H1 (cell line): Measurements from ENCODE around the gene CCDC178. TPM values are rescaled to one million over a fixed set of nuclear protein-coding genes. Genes with fewer than 3 reads are reported as not detected.

ENCODE experiments used
- CTCF ChIA-PET: fragments of 300-600 bp; sonication (Branson Sonifier 250); formaldehyde crosslinking; loops from one replicate; lab custom pipeline; 2021; ENCODE audit not compliant: partially characterized antibody; lab: Charles Lee
- POLR2A ChIA-PET: fragments of 300-600 bp; sonication (Branson Sonifier 250); formaldehyde crosslinking; loops from one replicate; lab custom pipeline; 2021; ENCODE audit warnings: inconsistent platforms; ENCODE audit not compliant: partially characterized antibody; lab: Charles Lee
- DNase-seq, 2 experiments: peaks; one replicate each; pipeline versions ENCODE4 v3.0.0 to v3.0.0-alpha.2; 2010 to 2022; ENCODE audit warnings: low spot score in 2 of 2, low read depth in 1 of 2, mixed read lengths in 1 of 2
- FAIRE-seq: peaks from 2 replicates; lab custom pipeline; 2011; peaks lifted over from hg19 to GRCh38; lab: Jason Lieb, UNC
- H2AFZ ChIP-seq: 2 replicates; pipeline ENCODE4 v1.8.1; 2012; ENCODE audit warnings: low read length, inconsistent platforms
- H2AK5ac ChIP-seq: 2 replicates; pipeline ENCODE4 v1.6.1; 2013; ENCODE audit warnings: low read depth, low read length
- H2BK120ac ChIP-seq: replicated peaks from 2 replicates; pipeline ENCODE3; 2013; ENCODE audit warnings: low read depth, low read length, inconsistent platforms
- H2BK12ac ChIP-seq: 2 replicates; pipeline ENCODE4 v1.6.1; 2013; ENCODE audit warnings: low read depth, low read length
- H2BK15ac ChIP-seq: 2 replicates; pipeline ENCODE4 v1.6.1; 2013; ENCODE audit warnings: low read length
- H2BK20ac ChIP-seq: 2 replicates; pipeline ENCODE4 v1.6.1; 2013; ENCODE audit warnings: low read length
- H2BK5ac ChIP-seq: 2 replicates; pipeline ENCODE4 v1.6.1; 2013; ENCODE audit warnings: low read depth, low read length
- H3K14ac ChIP-seq: 2 replicates; pipeline ENCODE4 v1.6.1; 2013; ENCODE audit warnings: inconsistent platforms; ENCODE audit not compliant: insufficient read length
- H3K18ac ChIP-seq: 2 replicates; pipeline ENCODE4 v1.6.1; 2013; ENCODE audit warnings: low read length; ENCODE audit errors: extremely low read depth
- H3K23ac ChIP-seq: 2 replicates; pipeline ENCODE4 v1.6.1; 2013; ENCODE audit warnings: inconsistent platforms; ENCODE audit not compliant: insufficient read length
- H3K23me2 ChIP-seq: 2 replicates; pipeline ENCODE4 v1.6.1; 2013; ENCODE audit warnings: low read depth, low read length
- H3K27ac ChIP-seq: 2 replicates; pipeline ENCODE4 v1.6.1; 2011; ENCODE audit warnings: low read depth, low read length, inconsistent platforms
- H3K27me3 ChIP-seq, 4 experiments: replicated peaks in 1 of 4; 1 replicate in 1 of 4; 2 replicates in 3 of 4; pipeline versions ENCODE4 v1.6.1 to v1.8.1; 2011 to 2013; ENCODE audit warnings: low read length in 3 of 4, mild to moderate bottlenecking in 3 of 4, inconsistent platforms in 2 of 4, mixed read lengths in 2 of 4, moderate library complexity in 1 of 4; ENCODE audit not compliant: control insufficient read depth in 3 of 4, insufficient read depth in 3 of 4; ENCODE audit errors: extremely low read depth in 1 of 4
- H3K36me3 ChIP-seq, 4 experiments: 2 replicates each; pipeline versions ENCODE4 v1.6.1 to v1.8.1; 2011 to 2013; ENCODE audit warnings: mild to moderate bottlenecking in 4 of 4, low read length in 3 of 4, moderate library complexity in 2 of 4, control low read depth in 1 of 4, inconsistent platforms in 1 of 4; ENCODE audit not compliant: insufficient read depth in 4 of 4, control insufficient read depth in 2 of 4
- H3K4ac ChIP-seq: replicated peaks from 2 replicates; pipeline ENCODE3; 2013; ENCODE audit warnings: low read length, low read depth, mixed read lengths, inconsistent platforms; ENCODE audit not compliant: insufficient read length
- H3K4me1 ChIP-seq, 4 experiments: replicated peaks in 1 of 4; 1 replicate in 1 of 4; 2 replicates in 3 of 4; pipeline versions ENCODE4 v1.6.1 to v1.8.1; 2011 to 2013; ENCODE audit warnings: low read length in 3 of 4, inconsistent platforms in 2 of 4, mixed read lengths in 1 of 4; ENCODE audit not compliant: insufficient read depth in 4 of 4, control insufficient read depth in 3 of 4
- H3K4me2 ChIP-seq, 2 experiments: 2 replicates each; pipeline versions ENCODE4 v1.6.1 to v1.8.1; 2011 to 2013; ENCODE audit warnings: low read depth in 2 of 2, low read length in 2 of 2, control low read depth in 1 of 2, inconsistent platforms in 1 of 2, mild to moderate bottlenecking in 1 of 2; ENCODE audit not compliant: insufficient read depth in 1 of 2
- H3K4me3 ChIP-seq, 4 experiments: fragments of 200-600, 300-600 bp in 1 of 4; sonication (generic), shearing (Covaris generic), sonication (Bioruptor Twin) in 1 of 4; 2 replicates each; pipeline versions ENCODE4 v1.5.1 to v1.8.1; 2011 to 2016; ENCODE audit warnings: low read length in 4 of 4, low read depth in 3 of 4, control low read depth in 2 of 4, inconsistent platforms in 2 of 4, mild to moderate bottlenecking in 2 of 4, mixed read lengths in 1 of 4, moderate library complexity in 1 of 4; ENCODE audit not compliant: insufficient read depth in 2 of 4; ENCODE audit errors: extremely low read depth in 1 of 4
- H3K56ac ChIP-seq: replicated peaks from 2 replicates; pipeline ENCODE3; 2013; ENCODE audit warnings: low read depth, mild to moderate bottlenecking, mixed read lengths, low read length, inconsistent platforms; ENCODE audit not compliant: insufficient read length
- H3K79me1 ChIP-seq: 2 replicates; pipeline ENCODE4 v1.6.1; 2013; ENCODE audit warnings: low read depth, low read length, control low read depth
- H3K79me2 ChIP-seq, 2 experiments: 2 replicates each; pipeline versions ENCODE4 v1.6.1 to v1.8.1; 2012 to 2013; ENCODE audit warnings: low read length in 2 of 2, mild to moderate bottlenecking in 2 of 2, inconsistent platforms in 1 of 2; ENCODE audit not compliant: insufficient read depth in 2 of 2, control insufficient read depth in 1 of 2
- H3K9ac ChIP-seq, 4 experiments: replicated peaks in 1 of 4; 1 replicate in 1 of 4; 2 replicates in 3 of 4; pipeline versions ENCODE4 v1.6.1 to v1.8.1; 2011 to 2013; ENCODE audit warnings: low read depth in 3 of 4, low read length in 3 of 4, control low read depth in 2 of 4, mild to moderate bottlenecking in 2 of 4, moderate library complexity in 2 of 4, inconsistent platforms in 1 of 4; ENCODE audit errors: extremely low read depth in 1 of 4
- H3K9me3 ChIP-seq, 2 experiments: 2 replicates each; pipeline versions ENCODE4 v1.6.1 to v1.8.1; 2012 to 2013; ENCODE audit warnings: mild to moderate bottlenecking in 2 of 2, moderate library complexity in 2 of 2, control low read depth in 1 of 2, inconsistent platforms in 1 of 2, low read depth in 1 of 2, low read length in 1 of 2, mixed read lengths in 1 of 2; ENCODE audit not compliant: insufficient read depth in 2 of 2
- H4K20me1 ChIP-seq, 2 experiments: replicated peaks in 1 of 2; 2 replicates each; pipeline versions ENCODE3 to v1.8.1; 2011 to 2013; ENCODE audit warnings: inconsistent platforms in 2 of 2, low read length in 2 of 2, mild to moderate bottlenecking in 1 of 2; ENCODE audit not compliant: insufficient read depth in 2 of 2, control insufficient read depth in 1 of 2
- H4K5ac ChIP-seq: 2 replicates; pipeline ENCODE4 v1.6.1; 2013; ENCODE audit warnings: low read length, low read depth, mixed read lengths, inconsistent platforms; ENCODE audit not compliant: insufficient read length
- H4K8ac ChIP-seq: 2 replicates; pipeline ENCODE4 v1.8.0; 2013; ENCODE audit warnings: mild to moderate bottlenecking, moderate library complexity, low read length, inconsistent platforms; ENCODE audit not compliant: insufficient read depth; ENCODE audit errors: extremely low read depth
- H4K91ac ChIP-seq: replicated peaks from 2 replicates; pipeline ENCODE3; 2013; ENCODE audit warnings: low read length, mixed read lengths, inconsistent platforms; ENCODE audit not compliant: insufficient read length
- ATF2 ChIP-seq: IDR thresholded peaks from 2 replicates; pipeline ENCODE4 v1.6.1; 2012; ENCODE audit warnings: low read length, inconsistent platforms
- CHD1 ChIP-seq: IDR thresholded peaks from 2 replicates; pipeline ENCODE4 v1.6.1; 2012; ENCODE audit warnings: low read depth, low read length, improper control_type of control experiment
- GABPA ChIP-seq: IDR thresholded peaks from 2 replicates; pipeline ENCODE4 v1.6.1; 2011; ENCODE audit warnings: mild to moderate bottlenecking, low read length, moderate library complexity, borderline replicate concordance; ENCODE audit not compliant: insufficient read depth
- JUN ChIP-seq: IDR thresholded peaks from 2 replicates; pipeline ENCODE4 v1.6.1; 2011; ENCODE audit warnings: low read depth, mild to moderate bottlenecking, improper control_type of control experiment, low read length
- JUND ChIP-seq: IDR thresholded peaks from 2 replicates; pipeline ENCODE4 v1.6.1; 2011; ENCODE audit warnings: mild to moderate bottlenecking, improper control_type of control experiment, low read length
- PHF8 ChIP-seq: fragments of 200-600 bp; sonication (generic); conservative IDR thresholded peaks from 2 replicates; pipeline ENCODE4 v1.7.1; 2012; ENCODE audit warnings: low read depth, mild to moderate bottlenecking, inconsistent platforms, low read length, moderate library complexity
- POU5F1 ChIP-seq: IDR thresholded peaks from 2 replicates; pipeline ENCODE4 v1.6.1; 2011; ENCODE audit warnings: low read depth, mild to moderate bottlenecking, low read length, moderate library complexity
- SP1 ChIP-seq: IDR thresholded peaks from 2 replicates; pipeline ENCODE4 v1.6.1; 2011; ENCODE audit warnings: low read depth, low read length
- SP4 ChIP-seq: IDR thresholded peaks from 2 replicates; pipeline ENCODE4 v1.6.1; 2012; ENCODE audit warnings: low read length, inconsistent platforms
- SUZ12 ChIP-seq: fragments of 200-600 bp; sonication (generic); IDR thresholded peaks from 2 replicates; pipeline ENCODE4 v1.6.1; 2012; ENCODE audit warnings: mild to moderate bottlenecking, inconsistent platforms, low read length, moderate library complexity, mixed read lengths
- WGBS, 2 experiments: shearing (Covaris generic) in 1 of 2; methylation state at CpG; one replicate each; pipeline versions ENCODE4 v1.1.6 to v1.1.7; 2013 to 2015; ENCODE audit warnings: low lambda C conversion rate in 2 of 2, mixed read lengths in 2 of 2, inconsistent platforms in 1 of 2, low coverage in 1 of 2, missing lambda C conversion rate in 1 of 2; ENCODE audit not compliant: insufficient replicate concordance in 2 of 2, insufficient coverage in 1 of 2, insufficient read length in 1 of 2; ENCODE audit errors: extremely low coverage in 1 of 2, missing lambda C conversion rate in 1 of 2; 5-methylcytosine and 5-hydroxymethylcytosine counted together
- polyA plus RNA-seq, 7 experiments: library from polyadenylated mRNA; depleted of rRNA in 3 of 7; stranded (reverse) in 5 of 7; unstranded in 2 of 7; fragments of >200 nt in 5 of 7; fragments of 200-250 nt in 2 of 7; gene quantifications; 1 replicate in 5 of 7; 2 replicates in 1 of 7; 4 replicates in 1 of 7; pipeline versions ENCODE4 v1.2.1 to v1.2.3, GENCODE V29; 2011 to 2013; ENCODE audit warnings: missing spikeins in 2 of 7, mixed read lengths in 2 of 7
- total RNA-seq: library from RNA; stranded (reverse); fragmentation: NEBNext Ultra II Directional; extraction: Animal tissue kit (Norgen Biotek cat#: 25700); gene quantifications from 2 replicates; pipeline ENCODE4 v1.2.1, GENCODE V29; 2021
- TF ChIP-seq, protein P1 (sequence below): IDR thresholded peaks from 2 replicates; pipeline ENCODE4 v1.6.1; 2011; ENCODE audit warnings: low read length, improper control_type of control experiment
- TF ChIP-seq, protein P2 (sequence below): IDR thresholded peaks from 2 replicates; pipeline ENCODE4 v1.6.1; 2011; ENCODE audit warnings: low read depth, mild to moderate bottlenecking, low read length; ENCODE audit not compliant: insufficient read depth

Gene CCDC178
- total and polyA plus RNA-seq, 2 of the 8 experiments (the other 6 are each of a cell fraction or from before 2014, with no cell fraction given) = not detected

- Histone ChIP-seq H2AFZ (no peak overlapping the region), H3K4me2 (no peak overlapping the region)
- WGBS, 2 experiments = 95% methylated on average over 3 of the region's 3 CpGs; no CpG with 5 or more reads in 1 of the 2 experiments
- no peak for TF ChIP-seq ATF2
- TF ChIP-seq JUND = no peak
- no peak for TF ChIP-seq SP4
- TF ChIP-seq PHF8 = no peak
- no peak for TF ChIP-seq SUZ12
- no peak for TF ChIP-seq SP1
- TF ChIP-seq, protein P1, sequence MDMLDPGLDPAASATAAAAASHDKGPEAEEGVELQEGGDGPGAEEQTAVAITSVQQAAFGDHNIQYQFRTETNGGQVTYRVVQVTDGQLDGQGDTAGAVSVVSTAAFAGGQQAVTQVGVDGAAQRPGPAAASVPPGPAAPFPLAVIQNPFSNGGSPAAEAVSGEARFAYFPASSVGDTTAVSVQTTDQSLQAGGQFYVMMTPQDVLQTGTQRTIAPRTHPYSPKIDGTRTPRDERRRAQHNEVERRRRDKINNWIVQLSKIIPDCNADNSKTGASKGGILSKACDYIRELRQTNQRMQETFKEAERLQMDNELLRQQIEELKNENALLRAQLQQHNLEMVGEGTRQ = no peak
- no peak for TF ChIP-seq CHD1
- no peak for TF ChIP-seq POU5F1
- no peak for TF ChIP-seq GABPA
- no peak for TF ChIP-seq JUN
- TF ChIP-seq, protein P2, sequence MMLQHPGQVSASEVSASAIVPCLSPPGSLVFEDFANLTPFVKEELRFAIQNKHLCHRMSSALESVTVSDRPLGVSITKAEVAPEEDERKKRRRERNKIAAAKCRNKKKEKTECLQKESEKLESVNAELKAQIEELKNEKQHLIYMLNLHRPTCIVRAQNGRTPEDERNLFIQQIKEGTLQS = no peak
Measured at GRCh38 chr18:33116376-33116775, 324.1 kb downstream of the CCDC178 start.

More at GRCh38 chr18:33116376-33116775, 324.1 kb downstream of the CCDC178 start:
- Histone ChIP-seq H3K4ac (no peak overlapping the region), H3K79me1 (no peaks in the 10 kb centered on the region), H2BK5ac (no peak overlapping the region), H3K23me2 (no peaks in the 10 kb centered on the region), H4K8ac (no peak overlapping the region), H3K36me3 (no peaks in the 10 kb centered on the region), H4K20me1 (no peaks in the 10 kb centered on the region), H3K27ac (no peak overlapping the region), H4K91ac (no peak overlapping the region), H3K23ac (no peak overlapping the region), H2BK15ac (no peak overlapping the region), H3K27me3 (no peaks in the 10 kb centered on the region), H3K18ac (no peak overlapping the region), H3K9me3 (no peaks in the 10 kb centered on the region), H3K9ac (no peak overlapping the region), H3K4me3 (no peak overlapping the region), H2BK20ac (no peak overlapping the region), H2BK120ac (no peak overlapping the region), H3K14ac (no peak overlapping the region), H4K5ac (no peak overlapping the region), H2AK5ac (no peak overlapping the region), H3K4me1 (no peaks in the 10 kb centered on the region), H2BK12ac (no peak overlapping the region), H3K56ac (no peak overlapping the region), H3K79me2 (no peaks in the 10 kb centered on the region)
- ChIA-PET POLR2A (no interaction called here), CTCF (no interaction called here)
- no peak for FAIRE-seq
- no peak for DNase-seq
